Stimulated activated CD8-positive, alpha-beta memory T cell treated with anti-CD3 and anti-CD28 coated beads, Interleukin-7, amount 100 ng/mL, for 1 hour (primary cell): ENCODE measurements around the gene LRRC4.

ENCODE experiments used
- DNase-seq, 2 donors: peaks; one replicate each; pipeline ENCODE4 v3.0.0-alpha.2; 2020; ENCODE audit warnings: low read depth in 2 of 2

The LRRC4 gene

DNA sequence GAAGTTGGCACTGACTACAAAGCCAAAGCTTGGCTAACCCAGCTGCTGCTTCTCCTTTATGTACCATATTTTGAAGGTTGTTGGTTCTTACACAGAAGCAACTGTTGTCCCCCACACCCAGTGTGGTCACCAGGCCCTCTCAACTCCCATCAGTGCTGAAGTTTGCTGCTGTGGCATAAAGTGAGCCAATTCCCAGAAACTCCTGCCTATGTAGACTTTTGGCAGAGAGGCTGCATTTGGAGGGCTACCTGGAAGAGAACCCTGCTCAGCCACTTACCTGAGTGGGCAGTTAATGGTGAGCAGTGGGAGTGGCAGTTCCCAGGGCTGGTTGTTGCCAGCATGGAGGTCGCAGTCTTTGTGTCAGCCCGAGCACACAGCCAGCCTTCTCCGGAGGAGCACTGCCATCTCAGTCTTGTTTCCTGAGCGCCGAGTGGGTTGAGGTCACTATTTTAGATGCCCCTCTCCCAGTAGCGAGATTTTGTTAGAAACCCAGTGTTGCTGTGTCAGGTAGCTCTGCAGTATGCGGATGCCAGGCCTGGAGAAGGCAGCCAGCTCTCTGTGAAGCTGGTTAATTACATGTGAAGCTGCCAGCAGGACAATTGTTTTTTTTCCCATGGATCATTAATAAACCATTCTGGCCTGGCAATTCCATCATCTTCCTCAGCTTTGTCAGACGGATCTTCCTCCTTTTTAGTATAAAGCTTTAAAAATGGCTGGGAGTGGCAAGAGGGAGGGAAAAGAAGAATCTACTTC, 24.5 kb downstream of the LRRC4 start:
- no peak for DNase-seq

DNA sequence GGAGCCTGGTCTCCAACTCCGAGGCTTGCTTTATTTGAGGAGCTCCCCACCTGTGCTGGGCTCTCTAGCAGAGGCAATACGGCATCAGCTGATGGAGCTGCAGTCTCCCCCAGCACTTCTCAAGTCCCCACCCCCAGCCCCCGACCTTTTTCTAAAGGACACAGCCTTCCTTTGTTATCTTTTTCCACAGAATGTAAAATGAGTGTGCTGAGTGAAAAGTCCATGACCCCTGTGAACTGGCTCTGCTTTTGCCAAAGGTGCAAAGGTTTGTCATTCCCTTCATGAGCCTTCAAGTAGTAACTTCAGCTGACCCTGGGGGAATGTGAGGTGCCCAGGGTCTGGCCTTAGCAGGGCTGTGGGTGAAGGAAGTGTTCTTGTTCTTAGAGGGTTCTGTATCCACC, 25.5 kb downstream of the LRRC4 start:
- DNase-seq: no peak

GRCh38 chr7:128005117-128005516, 26.1 kb downstream of the LRRC4 start:
- DNase-seq: no peak

GRCh38 chr7:128004623-128005022, 26.6 kb downstream of the LRRC4 start:
- DNase-seq: no peak

DNA sequence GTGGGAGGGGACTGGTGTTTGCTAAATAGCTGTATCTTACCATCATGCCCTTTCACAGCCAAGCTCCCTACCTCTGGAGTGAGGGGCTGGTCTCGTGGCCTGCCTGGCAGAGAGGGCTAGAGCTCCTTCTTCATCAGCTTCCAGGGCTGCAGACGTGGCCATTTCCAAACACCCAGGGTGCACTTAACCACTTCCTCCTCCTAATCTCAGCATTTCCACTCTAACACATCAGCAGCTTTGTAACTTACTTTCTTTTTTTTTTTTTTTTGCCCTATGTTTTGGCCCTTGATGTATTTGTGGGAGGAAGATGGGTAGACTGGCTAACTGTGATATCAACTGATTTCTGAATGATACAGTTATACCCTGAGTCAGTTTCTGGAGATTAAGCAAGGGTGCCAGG, 27.4 kb downstream of the LRRC4 start:
- no peak for DNase-seq

DNA sequence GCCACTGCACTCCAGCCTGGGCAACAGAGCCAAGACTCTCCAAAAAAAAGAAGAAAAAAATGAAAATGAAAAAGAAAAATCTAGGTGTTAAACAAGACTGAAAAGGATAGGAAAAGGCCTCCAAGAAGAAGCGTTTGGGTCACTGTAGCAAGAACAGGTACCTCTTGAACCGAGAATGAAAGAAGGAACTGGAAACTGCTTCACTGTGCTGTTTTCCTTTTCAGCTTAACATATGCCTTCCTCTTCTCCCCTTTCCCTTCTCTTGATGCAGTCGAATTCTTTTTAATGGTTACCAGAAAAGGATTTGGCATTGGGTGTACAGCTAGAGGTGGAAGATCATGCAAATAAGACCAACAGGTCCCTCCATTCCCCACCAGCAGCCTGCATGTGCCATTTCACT, 28.1 kb downstream of the LRRC4 start:
- DNase-seq: no peak

- DNase-seq: no peak
Measured at GRCh38 chr7:128000854-128001265, 30.4 kb downstream of the LRRC4 start.

DNA sequence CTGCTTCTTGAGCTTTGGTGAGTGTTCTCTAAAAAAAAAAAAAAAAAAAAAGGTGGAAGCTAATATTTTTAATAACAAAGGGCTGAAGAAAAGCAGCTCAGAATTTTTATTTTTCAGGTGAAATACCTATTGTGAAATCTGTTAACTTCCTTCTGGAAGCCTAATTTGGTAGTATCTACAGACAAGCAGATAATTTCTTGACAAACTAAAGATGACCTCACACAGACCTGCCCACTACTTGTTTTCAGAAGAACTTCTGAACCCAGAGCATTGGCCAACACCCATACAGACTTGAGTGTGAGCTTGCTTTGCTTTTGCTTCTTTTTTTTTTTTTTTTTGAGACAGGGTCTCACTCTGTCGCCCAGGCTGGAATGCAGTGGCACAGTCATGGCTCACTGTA, 31.2 kb downstream of the LRRC4 start:
- DNase-seq: no peak

DNA sequence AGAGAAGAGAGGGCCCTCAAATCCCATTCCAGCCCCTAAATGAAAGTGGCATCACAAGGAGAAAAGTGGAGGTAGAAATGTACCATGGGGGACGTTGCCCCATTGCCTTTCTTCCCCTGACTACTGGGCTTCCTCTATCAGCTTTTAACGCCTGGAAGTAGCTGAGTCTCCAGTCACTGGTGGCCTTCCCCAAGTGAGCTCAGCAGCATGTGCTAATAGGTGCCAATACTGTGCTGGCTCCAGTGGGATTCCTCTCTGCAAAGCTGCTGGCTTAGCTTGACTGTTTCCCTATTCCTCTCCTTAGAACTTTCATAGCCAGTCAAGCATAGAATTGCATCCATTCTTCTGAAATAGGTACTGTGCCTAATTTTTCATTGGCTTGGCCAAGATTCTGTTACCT, 32.6 kb downstream of the LRRC4 start:
- DNase-seq: no peak

DNA sequence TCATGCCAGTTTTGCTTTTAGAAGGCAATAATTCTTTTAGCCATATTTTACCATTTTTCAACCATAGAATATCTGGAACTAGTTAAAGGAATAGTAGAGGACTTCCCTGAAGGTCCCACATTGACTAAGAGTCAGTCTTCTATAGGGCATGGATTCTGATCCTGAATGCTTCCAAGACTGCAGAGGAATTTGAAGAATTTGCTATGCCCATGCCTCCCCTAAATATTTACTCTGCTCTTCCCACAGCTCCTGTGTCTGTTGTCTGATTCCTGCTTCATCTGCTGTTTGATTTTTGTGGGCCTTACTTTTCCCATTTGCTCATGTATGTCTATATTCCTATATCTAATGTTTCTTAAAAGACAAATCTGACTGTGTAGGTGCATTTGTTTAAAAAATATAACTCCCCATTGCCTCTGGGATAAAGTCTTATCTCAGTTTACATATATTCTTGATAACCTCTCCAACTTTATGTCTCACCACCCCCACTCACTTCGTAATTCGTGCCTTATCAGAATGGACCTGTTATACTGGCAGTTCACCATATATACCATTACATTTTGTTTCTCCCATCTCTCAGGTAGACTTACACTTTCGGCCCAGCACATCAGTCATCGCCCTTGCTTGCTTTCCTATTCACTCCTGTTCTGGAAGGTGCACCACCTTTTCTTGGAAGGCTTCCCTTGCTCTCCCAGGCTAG, 33.9 kb downstream of the LRRC4 start:
- no peak for DNase-seq

DNA sequence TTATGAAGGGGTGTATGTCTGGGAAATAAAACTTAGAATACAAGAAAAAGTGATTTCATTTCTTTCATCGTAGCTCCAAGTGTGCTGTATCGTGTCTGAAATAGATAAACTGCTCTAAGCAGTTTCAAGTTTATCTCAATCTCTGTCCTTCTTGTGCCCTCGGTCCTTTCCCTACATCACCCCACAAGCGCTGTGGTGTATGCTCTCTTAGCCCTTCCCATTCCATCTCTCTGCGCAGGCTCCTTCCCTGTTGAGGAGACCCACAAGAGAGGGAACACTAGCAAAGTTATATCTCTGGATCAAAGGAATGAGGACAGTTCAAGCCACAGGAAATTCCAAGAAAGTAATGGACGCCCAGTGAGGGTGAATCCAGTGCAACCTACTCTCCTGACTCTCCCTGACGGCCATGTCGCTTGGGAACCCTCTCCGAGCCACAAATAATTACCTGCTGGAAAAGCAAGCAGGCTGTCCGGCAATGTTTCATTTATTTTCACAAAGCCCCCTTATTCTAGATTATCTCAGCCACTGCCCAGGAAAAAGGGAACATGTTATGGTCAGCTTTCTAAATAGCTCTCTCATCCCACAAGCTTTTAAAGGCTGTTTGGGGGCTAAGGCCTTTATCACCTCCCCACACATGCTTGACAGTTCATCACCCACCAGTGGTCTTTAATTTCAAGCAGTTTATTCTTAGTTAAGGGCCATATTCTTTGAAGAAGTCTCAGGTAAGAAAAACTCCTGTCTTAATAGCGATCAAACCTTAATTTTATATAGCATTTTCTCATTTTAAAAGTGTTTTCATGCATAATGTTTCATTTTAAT, 34.8 kb downstream of the LRRC4 start:
- no peak for DNase-seq

GRCh38 chr7:127995881-127996215, 35.4 kb downstream of the LRRC4 start:
- no peak for DNase-seq

GRCh38 chr7:127995156-127995880, 35.9 kb downstream of the LRRC4 start:
- no peak for DNase-seq

DNA sequence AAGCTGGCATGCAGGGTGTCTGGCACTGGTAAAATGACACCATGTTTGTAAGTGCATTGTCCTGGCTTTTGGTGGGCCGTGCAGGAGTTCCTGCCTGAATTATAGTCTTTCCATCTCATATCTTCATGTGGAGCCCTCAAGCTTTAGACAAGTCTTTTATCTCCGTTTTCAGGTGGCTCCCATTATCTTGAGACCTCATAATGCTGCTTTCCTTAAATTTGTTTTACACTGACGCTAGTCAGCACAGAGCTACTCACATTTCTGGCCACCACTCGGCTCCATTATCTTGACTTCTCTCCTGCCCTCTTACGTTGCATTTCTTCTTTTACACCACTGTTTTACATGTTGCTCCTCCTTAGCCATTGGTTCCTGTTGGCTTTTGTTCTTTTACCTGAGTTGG, 37.2 kb downstream of the LRRC4 start:
- DNase-seq: no peak

DNA sequence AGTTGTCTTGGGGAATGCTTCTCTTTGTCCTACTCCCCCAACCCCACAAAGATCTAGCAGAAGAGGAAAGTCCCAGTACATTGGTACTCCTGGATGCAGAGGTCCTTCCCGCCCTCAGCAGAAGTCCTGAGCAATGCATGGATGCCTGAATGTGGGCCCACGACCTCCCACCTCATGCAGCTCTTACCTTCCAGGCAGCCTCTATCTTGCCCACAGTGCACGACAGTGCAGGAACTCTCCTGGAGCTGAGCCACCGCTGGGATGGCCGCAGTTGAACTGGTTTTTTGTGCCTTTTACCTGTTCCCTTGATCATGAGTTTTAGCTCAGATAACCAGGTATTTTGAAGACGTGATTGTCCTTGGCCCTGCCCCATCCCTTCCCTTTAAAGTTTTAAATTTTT, 37.9 kb downstream of the LRRC4 start:
- no peak for DNase-seq

GRCh38 chr7:127988751-127989150, 42.5 kb downstream of the LRRC4 start:
- DNase-seq: no peak

GRCh38 chr7:127986581-127987521, 44.4 kb downstream of the LRRC4 start:
- DNase-seq: no peak

DNA sequence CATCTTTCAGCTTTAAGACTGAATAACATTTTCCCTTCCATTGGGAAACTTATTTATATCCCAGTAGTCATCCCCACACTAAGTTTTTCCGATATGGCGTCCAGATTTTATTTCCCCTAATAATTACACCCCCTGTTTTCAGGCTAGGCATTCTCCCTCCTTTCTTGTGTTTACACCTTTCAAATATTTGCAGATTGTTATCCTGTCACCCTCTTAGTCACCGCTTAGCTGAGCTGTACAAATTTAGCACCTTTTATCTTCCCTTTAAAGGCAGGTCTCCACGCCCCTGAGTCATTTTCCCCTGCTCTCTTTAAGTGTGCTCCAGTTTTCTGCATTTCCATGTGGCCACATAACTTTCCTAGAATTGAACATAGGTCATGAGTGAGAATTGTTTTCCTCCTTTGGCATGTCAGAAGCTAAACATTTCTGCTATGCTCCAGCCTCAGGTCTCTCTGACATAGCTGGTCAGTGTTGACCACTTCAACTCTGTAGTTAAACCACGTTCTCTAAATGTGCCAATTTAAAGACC, 47.4 kb downstream of the LRRC4 start:
- no peak for DNase-seq

DNA sequence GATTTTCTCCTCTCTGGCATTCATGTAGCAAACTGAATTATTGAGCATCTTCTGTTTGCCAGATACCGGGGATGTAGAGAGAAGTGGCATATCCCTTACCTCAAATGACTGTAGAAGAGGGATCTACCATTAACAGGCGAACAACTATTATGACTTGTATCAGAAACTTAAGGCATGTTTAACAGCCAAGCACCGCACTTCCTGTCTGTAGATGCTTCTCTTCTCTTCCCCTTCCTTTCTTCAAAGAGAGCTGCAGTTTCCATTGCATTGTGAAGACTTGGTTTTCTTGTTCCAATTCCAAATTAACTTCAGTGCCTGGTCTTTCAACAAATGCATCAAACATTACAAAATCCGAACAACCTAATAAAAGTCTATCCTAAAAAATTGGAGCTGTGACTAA, 49.3 kb downstream of the LRRC4 start:
- no peak for DNase-seq

DNA sequence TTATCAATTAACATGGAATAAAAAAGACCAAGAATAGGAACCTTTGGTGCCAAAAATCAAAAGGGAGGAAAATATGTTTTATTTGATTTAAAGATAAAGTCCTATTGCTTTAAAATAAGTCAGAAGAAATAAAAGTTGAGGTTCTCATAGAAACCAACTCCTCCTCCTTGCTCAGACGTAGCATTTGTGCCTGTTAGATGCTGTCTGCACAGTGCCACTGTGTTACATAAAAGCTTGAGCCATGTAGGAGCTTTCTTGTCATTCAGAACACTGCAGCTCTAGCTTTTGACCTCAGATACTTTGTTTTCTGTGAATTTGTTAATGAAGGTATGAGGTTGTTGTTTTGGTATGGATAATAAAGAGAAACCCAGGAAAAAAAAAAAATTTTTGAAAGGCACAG, 50.3 kb downstream of the LRRC4 start:
- DNase-seq: no peak

GRCh38 chr7:127979728-127980126, 51.5 kb downstream of the LRRC4 start:
- DNase-seq: no peak
